Common myeloid progenitor, CD34-positive (primary cell): Measurements from ENCODE around the gene GMIP.
"Not testable (repeated sequence)": the region's sequence is repeated elsewhere in the genome, so short reads cannot be mapped to it uniquely, and the experiment has no call there.

Source experiments
- CTCF ChIA-PET: fragments of 350-600 bp; sonication (Branson Sonifier 250); formaldehyde crosslinking; loops from one replicate; lab custom pipeline; 2021; ENCODE audit warnings: antibody characterized with exemption; lab: Charles Lee
- POLR2A ChIA-PET: fragments of 350-600 bp; sonication (Branson Sonifier 250); formaldehyde crosslinking; loops from one replicate; lab custom pipeline; 2021; ENCODE audit warnings: antibody characterized with exemption; lab: Charles Lee
- DNase-seq, 3 donors: peaks; one replicate each; pipeline versions ENCODE4 v3.0.0 to v3.0.0-alpha.2; 2013
- H3K27ac ChIP-seq, 2 experiments: 1 replicate in 1 of 2; 2 replicates in 1 of 2; pipeline ENCODE4 v1.7.0; 2013; ENCODE audit warnings: inconsistent platforms in 2 of 2, low read length in 2 of 2, mild to moderate bottlenecking in 2 of 2, low read depth in 1 of 2, moderate library complexity in 1 of 2; ENCODE audit not compliant: severe bottlenecking in 2 of 2, insufficient read depth in 1 of 2, poor library complexity in 1 of 2
- H3K27me3 ChIP-seq, 5 experiments: replicated peaks in 2 of 5; 1 replicate in 3 of 5; 2 replicates in 2 of 5; pipeline versions ENCODE4 v1.6.1 to v1.7.0; 2013; ENCODE audit warnings: low read length in 4 of 5, mild to moderate bottlenecking in 2 of 5, moderate library complexity in 2 of 5, inconsistent platforms in 1 of 5; ENCODE audit not compliant: insufficient read depth in 5 of 5, control insufficient read depth in 4 of 5
- H3K36me3 ChIP-seq, 4 experiments: 1 replicate in 2 of 4; 2 replicates in 2 of 4; pipeline versions ENCODE4 v1.6.1 to v1.7.0; 2013; ENCODE audit warnings: low read length in 3 of 4, control low read depth in 1 of 4, mild to moderate bottlenecking in 1 of 4; ENCODE audit not compliant: control insufficient read depth in 4 of 4, insufficient read depth in 4 of 4
- H3K4me1 ChIP-seq, 4 experiments: 1 replicate in 3 of 4; 2 replicates in 1 of 4; pipeline versions ENCODE4 v1.6.1 to v1.7.1; 2013; ENCODE audit warnings: low read length in 3 of 4, mild to moderate bottlenecking in 3 of 4, control low read depth in 1 of 4, inconsistent platforms in 1 of 4, moderate library complexity in 1 of 4; ENCODE audit not compliant: control insufficient read depth in 4 of 4, insufficient read depth in 4 of 4; ENCODE audit errors: control extremely low read depth in 1 of 4
- H3K4me3 ChIP-seq, 7 experiments: 1 replicate in 4 of 7; 2 replicates in 3 of 7; pipeline versions ENCODE4 v1.5.1 to v1.7.0; 2013; ENCODE audit warnings: mild to moderate bottlenecking in 7 of 7, low read length in 6 of 7, moderate library complexity in 6 of 7, inconsistent platforms in 2 of 7, low read depth in 2 of 7, control low read depth in 1 of 7; ENCODE audit not compliant: insufficient read depth in 4 of 7, control insufficient read depth in 1 of 7; ENCODE audit errors: extremely low read depth in 1 of 7
- H3K9me3 ChIP-seq, 5 experiments: 1 replicate in 4 of 5; 2 replicates in 1 of 5; pipeline versions ENCODE4 v1.6.1 to v1.7.1; 2013; ENCODE audit warnings: low read length in 4 of 5, mild to moderate bottlenecking in 2 of 5, inconsistent platforms in 1 of 5, low read depth in 1 of 5, moderate library complexity in 1 of 5; ENCODE audit not compliant: control insufficient read depth in 4 of 5, insufficient read depth in 2 of 5; ENCODE audit errors: control extremely low read depth in 1 of 5
- WGBS: methylation state at CpG from one replicate; pipeline ENCODE4 v1.1.5; 2013; ENCODE audit not compliant: insufficient coverage; 5-methylcytosine and 5-hydroxymethylcytosine counted together

GMIP gene

DNA sequence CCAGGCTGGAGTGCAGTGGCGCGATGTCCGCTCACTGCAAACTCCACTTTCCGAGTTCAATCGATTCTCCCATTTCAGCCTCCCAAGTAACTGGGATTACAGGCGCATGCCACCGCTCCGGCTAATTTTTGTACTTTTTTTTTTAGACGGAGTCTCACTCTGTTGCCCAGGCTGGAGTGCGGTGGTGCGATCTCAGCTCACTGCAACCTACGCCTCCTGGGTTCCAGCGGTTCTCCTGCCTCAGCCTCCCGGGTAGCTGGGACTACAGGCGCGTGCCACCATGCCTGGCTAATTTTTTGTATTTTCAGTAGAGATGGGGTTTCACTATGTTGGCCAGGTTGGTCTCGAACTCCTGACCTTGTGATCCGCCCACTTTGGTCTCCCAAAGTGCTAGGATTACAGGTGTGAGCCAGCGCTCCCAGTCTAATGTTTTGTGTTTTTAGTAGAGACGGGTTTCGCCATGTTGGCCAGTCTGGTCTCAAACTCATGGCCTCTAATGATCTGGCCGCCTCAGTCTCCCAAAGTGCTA, 22.0 kb upstream of the GMIP start:
- H3K4me3 ChIP-seq, CTCF ChIA-PET, POLR2A ChIA-PET, DNase-seq, H3K27me3 ChIP-seq, H3K9me3 ChIP-seq, H3K36me3 ChIP-seq, H3K27ac ChIP-seq: not testable (repeated sequence)
- H3K4me1 ChIP-seq, result peaks cover 6 to 47% (median 39%) of the 10 kb centered on the region in 4 experiments
- 91% methylated on average over 16 of the region's 22 CpGs for WGBS

DNA sequence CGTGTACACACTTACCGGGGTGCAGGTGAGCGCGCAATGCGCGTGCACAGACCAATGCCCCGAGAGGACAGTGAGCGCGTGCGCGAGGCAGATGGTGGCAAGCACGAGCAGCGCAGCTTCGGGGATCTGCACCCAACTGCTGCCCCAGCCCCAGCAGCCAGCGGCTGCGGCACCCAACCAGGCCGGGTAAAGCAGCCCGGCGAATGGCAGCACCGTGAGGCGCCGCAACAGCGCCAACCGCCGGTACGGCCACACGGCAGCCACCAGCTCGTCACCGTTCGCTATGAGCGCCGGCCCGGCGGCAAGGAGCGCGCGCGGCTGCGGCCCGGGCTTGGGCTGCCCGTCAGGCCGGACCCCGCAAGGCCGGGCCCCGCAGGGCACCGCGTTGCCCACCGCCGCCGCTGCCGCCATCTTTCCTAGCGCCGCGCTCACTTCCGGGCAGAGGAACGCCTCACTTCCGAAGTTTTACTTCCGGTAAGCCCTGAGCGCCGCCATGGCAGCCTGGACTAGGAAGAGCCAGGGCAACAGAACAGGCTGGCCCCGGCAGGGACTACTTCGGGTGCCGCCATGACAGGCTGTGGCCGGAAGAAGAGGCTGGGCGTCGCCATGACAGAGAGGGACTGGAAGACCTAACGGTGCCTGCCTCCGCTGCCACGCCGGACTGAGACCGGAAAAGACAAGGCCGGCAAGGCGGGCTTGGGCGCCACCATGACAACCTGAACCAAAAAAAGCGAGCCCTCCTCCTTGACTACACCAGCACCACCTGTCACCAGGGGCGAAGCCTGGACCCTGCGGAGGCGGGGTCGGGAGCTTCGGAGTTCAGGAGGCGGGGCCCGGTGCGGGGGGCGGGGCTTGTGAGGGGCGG, 20.0 kb upstream of the GMIP start, which contains the start of gene ATP13A1:
Gene ATP13A1, minus strand, starts transcription at position 421 of the 865 bp plus-strand sequence. Its CDS starts 10 bp downstream, at position 411.
- Histone ChIP-seq H3K27me3 (no peaks in the 10 kb centered on the region), H3K4me3 (peak within 1 kb of the TSS; percentile 83 to 94 (median 92)), H3K36me3 (peaks cover 0 to 19% (median 14%) of the 10 kb centered on the region in 4 experiments), H3K4me1 (peaks cover 6 to 36% (median 28%) of the 10 kb centered on the region in 4 experiments), H3K9me3 (no peaks in the 10 kb centered on the region), H3K27ac (peak within 1 kb of the TSS; percentile 90 to 94)
- WGBS, result under 1% methylated on average over 58 of the region's 85 CpGs
- ChIA-PET CTCF (interaction anchor here (1.4 to 2.7 kb wide), 3 partner anchors 12 to 131 kb away, joined by 5 to 20 read pairs (median 10); partner anchors contain the start of gene GMIP), POLR2A (interaction anchor here (0.7 to 2.1 kb wide), 2 partner anchors 20 to 203 kb away, joined by 4 read pairs; partner anchors contain the start of genes GMIP and ZNF253)
- peak; percentile 97 to 99 (median 99) for DNase-seq

- Histone ChIP-seq H3K4me3 (peak overlapping the region; percentile 83 to 94 (median 92)), H3K27ac (peak overlapping the region; percentile 90 to 94), H3K9me3 (no peaks in the 10 kb centered on the region), H3K27me3 (no peaks in the 10 kb centered on the region), H3K4me1 (peaks cover 6 to 31% (median 25%) of the 10 kb centered on the region in 4 experiments), H3K36me3 (peaks cover 6 to 24% (median 20%) of the 10 kb centered on the region in 4 experiments)
- POLR2A ChIA-PET, result interaction anchor here (2.1 kb wide), 1 partner anchor 19 kb away, joined by 4 read pairs; the partner anchor contains the start of gene GMIP
- WGBS, result 0% methylated on average over 12 of the region's 17 CpGs
- DNase-seq, result no peak
- CTCF ChIA-PET, result interaction anchor here (1.4 to 2.7 kb wide), 3 partner anchors 12 to 130 kb away, joined by 5 to 20 read pairs (median 10); partner anchors contain the start of gene GMIP
Observed at GRCh38 chr19:19662871-19663255, 19.4 kb upstream of the GMIP start.

- no peak for DNase-seq
- H3K36me3 ChIP-seq, result peaks cover 8 to 28% (median 24%) of the 10 kb centered on the region in 4 experiments
- H3K4me3 ChIP-seq, result peak overlapping the region in 6 of 7 experiments; percentile 83 to 94 (median 92)
- POLR2A ChIA-PET, result interaction anchor here (2.1 kb wide), 1 partner anchor 19 kb away, joined by 4 read pairs; the partner anchor contains the start of gene GMIP
- CTCF ChIA-PET, result interaction anchor here (1.0 to 2.7 kb wide), 4 partner anchors 11 to 130 kb away, joined by 3 to 20 read pairs (median 8); partner anchors contain the start of gene GMIP
- no peaks in the 10 kb centered on the region for H3K27me3 ChIP-seq
- 93% methylated on average over 8 of the region's 8 CpGs for WGBS
- H3K9me3 ChIP-seq, result no peaks in the 10 kb centered on the region
- H3K4me1 ChIP-seq, result peaks cover 6 to 26% (median 21%) of the 10 kb centered on the region in 4 experiments
- H3K27ac ChIP-seq, result peak overlapping the region in 1 of 2 experiments; percentile 94
Observed at GRCh38 chr19:19662344-19662743, 18.9 kb upstream of the GMIP start.

GRCh38 chr19:19661675-19662251, 18.3 kb upstream of the GMIP start:
- DNase-seq, result peak in 2 of 3 donors; percentile 58 to 62
- Histone ChIP-seq H3K4me1 (peaks cover 6 to 26% (median 18%) of the 10 kb centered on the region in 4 experiments), H3K36me3 (peaks cover 11 to 34% (median 30%) of the 10 kb centered on the region in 4 experiments), H3K4me3 (peak overlapping the region in 4 of 7 experiments; percentile 17 to 93 (median 64)), H3K27me3 (no peaks in the 10 kb centered on the region), H3K27ac (peak overlapping the region in 1 of 2 experiments; percentile 94), H3K9me3 (no peaks in the 10 kb centered on the region)
- POLR2A ChIA-PET, result interaction anchor here (2.1 kb wide), 1 partner anchor 18 kb away, joined by 4 read pairs; the partner anchor contains the start of gene GMIP
- WGBS, result 93% methylated on average over 13 of the region's 18 CpGs
- CTCF ChIA-PET, result interaction anchor here (1.0 to 2.7 kb wide), 4 partner anchors 11 to 129 kb away, joined by 3 to 20 read pairs (median 8); partner anchors contain the start of gene GMIP

- POLR2A ChIA-PET, result interaction anchor here (1.3 kb wide), 1 partner anchor 9 kb away, joined by 3 read pairs; no protein-coding TSS in a partner anchor
Observed at GRCh38 chr19:19661141-19661674, 17.8 kb upstream of the GMIP start.

More at GRCh38 chr19:19661141-19661674, 17.8 kb upstream of the GMIP start:
- H3K9me3 ChIP-seq, result no peaks in the 10 kb centered on the region
- WGBS, result 94% methylated on average over 6 of the region's 10 CpGs
- peaks cover 6 to 26% (median 18%) of the 10 kb centered on the region in 4 experiments for H3K4me1 ChIP-seq
- DNase-seq, result no peak
- H3K4me3 ChIP-seq, result peak overlapping the region in 1 of 7 experiments; percentile 42
- CTCF ChIA-PET, result interaction anchor here (0.9 to 2.7 kb wide), 4 partner anchors 10 to 32 kb away, joined by 3 to 20 read pairs (median 6); partner anchors contain the start of gene GMIP
- H3K27ac ChIP-seq, result no peak overlapping the region
- H3K36me3 ChIP-seq, result peaks cover 14 to 38% (median 36%) of the 10 kb centered on the region in 4 experiments
- H3K27me3 ChIP-seq, result no peaks in the 10 kb centered on the region
